ENCODE data around the gene CES1.

DNA sequence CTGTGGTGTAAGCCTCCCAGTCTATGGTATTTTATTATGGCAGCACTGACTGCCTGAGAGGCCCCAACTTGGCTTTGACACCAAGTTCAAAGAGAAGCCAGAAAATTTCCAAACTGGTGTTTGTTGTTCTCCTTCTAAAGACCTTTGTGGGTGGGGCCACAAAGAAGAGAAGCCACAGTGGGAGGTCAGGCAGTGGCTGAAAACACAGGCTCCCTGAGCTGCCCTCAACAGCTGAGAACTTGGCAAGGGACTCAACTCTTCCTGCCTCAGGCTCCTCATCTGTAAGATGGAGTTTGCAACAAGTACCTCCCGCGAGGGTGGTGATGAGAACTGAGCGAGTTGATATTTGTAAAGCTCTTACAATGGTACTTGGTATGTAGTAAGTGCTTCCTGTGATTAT is 24.1 kb upstream of the CES1 start:
- TF ChIP-seq EZH2 (IDR thresholded peaks at IDR 0.05; ENCODE audit: borderline replicate concordance, low read length) = no peak
- TF ChIP-seq, protein P1, sequence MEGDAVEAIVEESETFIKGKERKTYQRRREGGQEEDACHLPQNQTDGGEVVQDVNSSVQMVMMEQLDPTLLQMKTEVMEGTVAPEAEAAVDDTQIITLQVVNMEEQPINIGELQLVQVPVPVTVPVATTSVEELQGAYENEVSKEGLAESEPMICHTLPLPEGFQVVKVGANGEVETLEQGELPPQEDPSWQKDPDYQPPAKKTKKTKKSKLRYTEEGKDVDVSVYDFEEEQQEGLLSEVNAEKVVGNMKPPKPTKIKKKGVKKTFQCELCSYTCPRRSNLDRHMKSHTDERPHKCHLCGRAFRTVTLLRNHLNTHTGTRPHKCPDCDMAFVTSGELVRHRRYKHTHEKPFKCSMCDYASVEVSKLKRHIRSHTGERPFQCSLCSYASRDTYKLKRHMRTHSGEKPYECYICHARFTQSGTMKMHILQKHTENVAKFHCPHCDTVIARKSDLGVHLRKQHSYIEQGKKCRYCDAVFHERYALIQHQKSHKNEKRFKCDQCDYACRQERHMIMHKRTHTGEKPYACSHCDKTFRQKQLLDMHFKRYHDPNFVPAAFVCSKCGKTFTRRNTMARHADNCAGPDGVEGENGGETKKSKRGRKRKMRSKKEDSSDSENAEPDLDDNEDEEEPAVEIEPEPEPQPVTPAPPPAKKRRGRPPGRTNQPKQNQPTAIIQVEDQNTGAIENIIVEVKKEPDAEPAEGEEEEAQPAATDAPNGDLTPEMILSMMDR (IDR thresholded peaks at IDR 0.05; ENCODE audit: low read length) = no peak

All from OCI-LY1 (cell line).